ENCODE data around the gene CAPN2.

CAPN2 gene

DNA sequence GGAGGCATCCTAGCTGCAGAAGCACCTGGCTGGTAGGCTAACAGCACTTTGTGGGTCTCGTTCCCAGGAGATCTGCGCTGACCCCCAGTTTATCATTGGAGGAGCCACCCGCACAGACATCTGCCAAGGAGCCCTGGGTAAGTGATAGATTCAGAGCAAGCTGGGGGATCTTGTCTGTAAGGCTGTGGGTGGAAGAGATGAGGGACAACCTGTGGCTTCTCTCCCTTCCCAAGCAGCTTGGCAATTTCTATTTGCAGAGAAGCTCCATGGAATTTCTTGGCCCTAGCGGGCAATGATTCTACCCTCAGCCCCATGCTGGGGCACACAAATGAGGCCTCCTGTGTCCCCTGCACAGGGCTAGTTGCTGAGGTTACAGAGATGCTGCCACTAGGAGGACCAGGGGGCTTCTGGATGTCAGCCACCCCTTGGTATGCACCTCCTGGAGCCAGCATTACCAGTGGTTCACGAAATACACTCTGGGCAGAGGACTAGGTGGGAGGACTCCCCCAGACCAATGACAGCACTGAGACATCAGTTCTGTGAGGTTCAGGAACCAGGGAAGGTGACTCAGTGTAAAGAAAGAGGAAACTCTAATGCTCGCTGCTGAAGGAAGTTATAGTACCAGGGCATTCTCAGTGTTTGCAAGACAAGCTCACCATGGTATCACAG lies 5.5 kb downstream of the CAPN2 start:
- Mint-ChIP-seq H3K27ac (no peak overlapping the region), H3K4me3 (no peak overlapping the region), H3K9me3 (no peaks in the 10 kb centered on the region), H3K36me3 (ENCODE audit: low read depth) (peaks cover 36% of the 10 kb centered on the region), H3K27me3 (ENCODE audit: low read depth) (no peaks in the 10 kb centered on the region), H3K4me1 (peaks cover 38% of the 10 kb centered on the region)
- TF ChIP-seq CTCF (IDR thresholded peaks at IDR 0.05; ENCODE audit: unreplicated experiment in 3 of 3), result no peak

GRCh38 chr1:223718850-223719249 lies 6.5 kb downstream of the CAPN2 start:
- no peak for TF ChIP-seq CTCF (IDR thresholded peaks at IDR 0.05; ENCODE audit: unreplicated experiment in 3 of 3)
- peaks cover 28% of the 10 kb centered on the region for H3K4me1 Mint-ChIP-seq
- H3K27me3 Mint-ChIP-seq (ENCODE audit: low read depth), result no peaks in the 10 kb centered on the region

GRCh38 chr1:223720971-223721591 lies 8.7 kb downstream of the CAPN2 start:
- no peaks in the 10 kb centered on the region for H3K27me3 Mint-ChIP-seq (ENCODE audit: low read depth)
- H3K4me1 Mint-ChIP-seq, result peaks cover 21% of the 10 kb centered on the region
- no peak for TF ChIP-seq CTCF (IDR thresholded peaks at IDR 0.05; ENCODE audit: unreplicated experiment in 3 of 3)
- peak overlapping the region; percentile 25 to 82 (median 81) for H3K27ac Mint-ChIP-seq
- H3K9me3 Mint-ChIP-seq, result no peaks in the 10 kb centered on the region
- peaks cover 55% of the 10 kb centered on the region for H3K36me3 Mint-ChIP-seq (ENCODE audit: low read depth)
- peak overlapping the region in 1 of 3 experiments; percentile 5 for H3K4me3 Mint-ChIP-seq

More at GRCh38 chr1:223718850-223719249, 6.5 kb downstream of the CAPN2 start:
- Mint-ChIP-seq H3K27ac (peak overlapping the region; percentile 32 to 83 (median 71)), H3K9me3 (no peaks in the 10 kb centered on the region), H3K4me3 (no peak overlapping the region), H3K36me3 (ENCODE audit: low read depth) (peaks cover 43% of the 10 kb centered on the region)

GRCh38 chr1:223721658-223722607 lies 9.6 kb downstream of the CAPN2 start:
- Mint-ChIP-seq H3K4me3 (no peak overlapping the region), H3K27me3 (ENCODE audit: low read depth) (no peaks in the 10 kb centered on the region), H3K4me1 (peaks cover 24% of the 10 kb centered on the region), H3K27ac (peak overlapping the region in 2 of 3 experiments; percentile 1 to 22), H3K9me3 (no peaks in the 10 kb centered on the region), H3K36me3 (ENCODE audit: low read depth) (peaks cover 57% of the 10 kb centered on the region)
- TF ChIP-seq CTCF (IDR thresholded peaks at IDR 0.05; ENCODE audit: unreplicated experiment in 3 of 3), result no peak

DNA sequence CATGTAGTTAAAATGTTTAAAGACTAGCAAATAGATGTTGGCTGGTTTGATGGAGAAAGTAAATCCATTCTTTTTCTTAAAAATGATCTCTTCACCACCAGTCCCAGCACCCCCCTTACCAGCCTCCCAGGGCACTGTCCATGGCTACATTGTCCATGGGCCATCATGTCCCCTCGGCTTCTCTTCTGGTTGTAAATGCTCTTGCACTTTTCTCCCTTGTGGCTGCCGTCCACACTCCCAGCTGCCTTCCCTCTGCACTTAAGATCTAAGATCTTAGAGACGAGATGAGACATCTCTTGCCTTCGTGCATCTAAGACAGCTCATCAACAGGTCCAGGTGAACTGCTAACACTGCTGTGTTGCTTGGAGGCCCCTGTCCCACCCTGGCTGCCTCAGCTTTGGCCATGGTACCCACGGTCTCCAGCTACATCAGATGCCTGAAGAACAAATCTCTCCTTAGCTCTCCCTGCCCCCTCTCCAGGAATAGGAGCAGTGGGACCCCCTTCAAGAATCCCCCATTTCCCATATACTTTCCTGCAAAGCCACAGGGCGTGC lies 11.1 kb downstream of the CAPN2 start:
- peak overlapping the region in 1 of 3 experiments; percentile 23 for H3K27ac Mint-ChIP-seq
- TF ChIP-seq CTCF (IDR thresholded peaks at IDR 0.05; ENCODE audit: unreplicated experiment in 3 of 3), result no peak
- no peaks in the 10 kb centered on the region for H3K9me3 Mint-ChIP-seq
- peaks cover 33% of the 10 kb centered on the region for H3K4me1 Mint-ChIP-seq
- no peak overlapping the region for H3K4me3 Mint-ChIP-seq
- no peaks in the 10 kb centered on the region for H3K27me3 Mint-ChIP-seq (ENCODE audit: low read depth)
- H3K36me3 Mint-ChIP-seq (ENCODE audit: low read depth), result peaks cover 64% of the 10 kb centered on the region
